ENCODE results near the gene EIF2S3B. TPM values are rescaled to one million over a fixed set of nuclear protein-coding genes. Genes with fewer than 3 reads are reported as not detected.

Gene EIF2S3B
- total RNA-seq, 1 experiment from 2014 or later = 0.73 TPM

GRCh38 chr12:10554228-10554755, 48.6 kb downstream of the EIF2S3B start:
- BruUV-seq (replicated peaks) = no TSS peak
- intact Hi-C loops (cut with micrococcal nuclease; ENCODE audit: unreplicated experiment) = no loop called here

DNA sequence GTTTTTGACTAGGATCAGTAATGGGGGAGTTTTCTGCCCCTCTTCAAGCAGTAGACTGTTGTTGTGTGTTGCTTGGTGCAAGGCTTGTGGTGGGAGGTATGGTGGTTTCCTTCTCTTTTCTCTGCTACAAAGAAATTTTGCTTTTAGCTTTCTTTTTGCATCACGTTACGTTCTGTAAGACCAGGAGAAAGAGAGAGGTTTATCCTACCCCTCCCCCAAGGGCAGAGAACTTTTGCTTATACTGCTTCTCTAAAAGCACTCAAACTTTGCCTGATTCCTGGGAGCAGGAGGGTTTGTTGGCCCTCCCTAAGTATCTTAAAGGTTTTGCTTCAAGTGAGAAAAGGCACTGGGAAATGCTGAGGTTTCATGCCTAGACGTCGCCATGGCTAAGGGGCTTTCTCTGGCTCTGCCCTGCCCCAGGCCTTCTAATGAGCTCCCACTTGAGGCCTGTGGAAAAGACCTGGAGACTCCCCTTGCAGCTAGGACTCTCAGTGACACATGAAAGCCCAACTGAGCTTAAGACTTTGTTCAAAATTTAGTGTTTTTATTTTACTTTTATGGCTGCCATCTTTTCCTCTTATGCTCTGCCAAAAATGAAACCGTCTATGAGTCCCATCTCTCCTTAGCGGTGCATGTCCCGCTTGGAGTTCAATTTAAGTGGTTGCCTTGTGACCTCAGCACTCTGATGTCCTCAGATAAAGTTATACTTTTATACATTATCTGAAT, 49.2 kb downstream of the EIF2S3B start:
- DNase-seq = no peak
- no peaks in the 10 kb centered on the region for H3K27me3 ChIP-seq (replicated peaks; ENCODE audit: control insufficient read depth, insufficient read depth, low read length)
- H3K9me3 ChIP-seq = no peaks in the 10 kb centered on the region
- no peaks in the 10 kb centered on the region for H3K4me1 ChIP-seq
- CTCF ChIA-PET = no interaction called here
- TF ChIP-seq, protein P1, sequence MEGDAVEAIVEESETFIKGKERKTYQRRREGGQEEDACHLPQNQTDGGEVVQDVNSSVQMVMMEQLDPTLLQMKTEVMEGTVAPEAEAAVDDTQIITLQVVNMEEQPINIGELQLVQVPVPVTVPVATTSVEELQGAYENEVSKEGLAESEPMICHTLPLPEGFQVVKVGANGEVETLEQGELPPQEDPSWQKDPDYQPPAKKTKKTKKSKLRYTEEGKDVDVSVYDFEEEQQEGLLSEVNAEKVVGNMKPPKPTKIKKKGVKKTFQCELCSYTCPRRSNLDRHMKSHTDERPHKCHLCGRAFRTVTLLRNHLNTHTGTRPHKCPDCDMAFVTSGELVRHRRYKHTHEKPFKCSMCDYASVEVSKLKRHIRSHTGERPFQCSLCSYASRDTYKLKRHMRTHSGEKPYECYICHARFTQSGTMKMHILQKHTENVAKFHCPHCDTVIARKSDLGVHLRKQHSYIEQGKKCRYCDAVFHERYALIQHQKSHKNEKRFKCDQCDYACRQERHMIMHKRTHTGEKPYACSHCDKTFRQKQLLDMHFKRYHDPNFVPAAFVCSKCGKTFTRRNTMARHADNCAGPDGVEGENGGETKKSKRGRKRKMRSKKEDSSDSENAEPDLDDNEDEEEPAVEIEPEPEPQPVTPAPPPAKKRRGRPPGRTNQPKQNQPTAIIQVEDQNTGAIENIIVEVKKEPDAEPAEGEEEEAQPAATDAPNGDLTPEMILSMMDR (IDR thresholded peaks at IDR 0.05; ENCODE audit: insufficient read depth in 1 of 2, low read depth in 1 of 2, low read length in 1 of 2, severe bottlenecking in 1 of 2, unreplicated experiment in 1 of 2) = no peak
- no peaks in the 10 kb centered on the region for H3K36me3 ChIP-seq (ENCODE audit: control insufficient read depth, insufficient read depth, low read length)
- no peak overlapping the region for H3K4me3 ChIP-seq (ENCODE audit: low read depth, low read length)
- H3K36me3 Mint-ChIP-seq (ENCODE audit: insufficient read depth, unreplicated experiment) = no peaks in the 10 kb centered on the region
- BruUV-seq (replicated peaks) = no TSS peak
- intact Hi-C loops (cut with micrococcal nuclease; ENCODE audit: unreplicated experiment) = no loop called here
- H3K27ac Mint-ChIP-seq (ENCODE audit: unreplicated experiment) = no peak overlapping the region
- no peak overlapping the region for H3K4me3 Mint-ChIP-seq (ENCODE audit: unreplicated experiment)
- POLR2A ChIA-PET = no interaction called here
- H3K4me1 Mint-ChIP-seq (ENCODE audit: low read depth, unreplicated experiment) = no peaks in the 10 kb centered on the region
- no peaks in the 10 kb centered on the region for H3K9me3 Mint-ChIP-seq (ENCODE audit: unreplicated experiment)
- H3K27me3 Mint-ChIP-seq (ENCODE audit: insufficient read depth, unreplicated experiment) = peaks cover 8% of the 10 kb centered on the region

More at GRCh38 chr12:10554228-10554755, 48.6 kb downstream of the EIF2S3B start:
- CTCF ChIA-PET = no interaction called here
- Mint-ChIP-seq H3K27me3 (ENCODE audit: insufficient read depth, unreplicated experiment) (peaks cover 12% of the 10 kb centered on the region), H3K36me3 (ENCODE audit: insufficient read depth, unreplicated experiment) (no peaks in the 10 kb centered on the region), H3K4me1 (ENCODE audit: low read depth, unreplicated experiment) (no peaks in the 10 kb centered on the region), H3K9me3 (ENCODE audit: unreplicated experiment) (no peaks in the 10 kb centered on the region), H3K27ac (ENCODE audit: unreplicated experiment) (no peak overlapping the region), H3K4me3 (ENCODE audit: unreplicated experiment) (no peak overlapping the region)
- H3K36me3 ChIP-seq (ENCODE audit: control insufficient read depth, insufficient read depth, low read length) = no peaks in the 10 kb centered on the region
- H3K4me3 ChIP-seq (ENCODE audit: low read depth, low read length) = no peak overlapping the region
- no peaks in the 10 kb centered on the region for H3K9me3 ChIP-seq
- no peaks in the 10 kb centered on the region for H3K27me3 ChIP-seq (replicated peaks; ENCODE audit: control insufficient read depth, insufficient read depth, low read length)
- POLR2A ChIA-PET = no interaction called here
- no peak for DNase-seq
- TF ChIP-seq, protein P1 (IDR thresholded peaks at IDR 0.05; ENCODE audit: insufficient read depth in 1 of 2, low read depth in 1 of 2, low read length in 1 of 2, severe bottlenecking in 1 of 2, unreplicated experiment in 1 of 2) = no peak
- no peaks in the 10 kb centered on the region for H3K4me1 ChIP-seq

DNA sequence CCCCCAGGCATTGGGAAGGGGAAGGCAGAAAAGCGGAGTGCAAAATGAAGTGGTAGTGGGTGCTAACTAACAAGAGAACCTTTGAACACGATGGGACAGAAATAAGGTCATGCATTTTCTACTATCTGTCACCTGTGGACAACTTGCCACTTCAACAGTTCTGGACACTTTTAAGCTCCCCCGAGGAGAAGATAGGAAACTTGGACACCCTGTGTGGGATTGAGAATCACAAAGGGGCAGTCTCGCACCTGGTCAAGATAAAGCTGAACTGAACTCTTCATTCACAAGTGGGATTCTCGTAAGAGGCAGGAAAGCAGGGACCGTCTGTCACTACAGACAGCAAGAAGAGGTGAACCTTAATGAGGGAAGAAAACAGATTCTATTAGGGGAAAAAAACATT, 51.6 kb downstream of the EIF2S3B start:
- Histone ChIP-seq H3K4me3 (ENCODE audit: low read depth, low read length) (no peak overlapping the region), H3K9me3 (no peaks in the 10 kb centered on the region), H3K36me3 (ENCODE audit: control insufficient read depth, insufficient read depth, low read length) (no peaks in the 10 kb centered on the region), H3K27me3 (replicated peaks; ENCODE audit: control insufficient read depth, insufficient read depth, low read length) (no peaks in the 10 kb centered on the region), H3K4me1 (no peaks in the 10 kb centered on the region)
- BruUV-seq (replicated peaks) = no TSS peak
- H3K4me3 Mint-ChIP-seq (ENCODE audit: unreplicated experiment) = no peak overlapping the region
- TF ChIP-seq, protein P1 (IDR thresholded peaks at IDR 0.05; ENCODE audit: insufficient read depth in 1 of 2, low read depth in 1 of 2, low read length in 1 of 2, severe bottlenecking in 1 of 2, unreplicated experiment in 1 of 2) = no peak
- no peaks in the 10 kb centered on the region for H3K9me3 Mint-ChIP-seq (ENCODE audit: unreplicated experiment)
- no peak for DNase-seq
- CTCF ChIA-PET = no interaction called here
- no peaks in the 10 kb centered on the region for H3K36me3 Mint-ChIP-seq (ENCODE audit: insufficient read depth, unreplicated experiment)
- peaks cover 6% of the 10 kb centered on the region for H3K27me3 Mint-ChIP-seq (ENCODE audit: insufficient read depth, unreplicated experiment)
- H3K4me1 Mint-ChIP-seq (ENCODE audit: low read depth, unreplicated experiment) = no peaks in the 10 kb centered on the region
- POLR2A ChIA-PET = no interaction called here
- intact Hi-C loops (cut with micrococcal nuclease; ENCODE audit: unreplicated experiment) = no loop called here
- no peak overlapping the region for H3K27ac Mint-ChIP-seq (ENCODE audit: unreplicated experiment)
